Measurements from ENCODE around the gene ABCG8.
A peak's percentile ranks its signal among the peaks of the same experiment; 100 is the strongest.

The ABCG8 gene

GRCh38 chr2:43838560-43839267 lies at the start of gene ABCG8, which contains the start of gene ABCG5:
TSS of gene ABCG8 (plus strand) at chr2:43838971. CDS start at chr2:43839054, 83 bp downstream.
TSS of gene ABCG5 (minus strand) at chr2:43838839. CDS start at chr2:43838679, 160 bp downstream.
- no peak for DNase-seq

- DNase-seq = no peak
These were observed 48.6 kb upstream of the ABCG8 start for GRCh38 chr2:43790147-43790546.

- DNase-seq = no peak
These were observed 47.6 kb upstream of the ABCG8 start for GRCh38 chr2:43791035-43791765.

- DNase-seq = no peak
These were observed 46.1 kb upstream of the ABCG8 start for GRCh38 chr2:43792653-43793052.

GRCh38 chr2:43794956-43795355 lies 43.8 kb upstream of the ABCG8 start:
- DNase-seq = no peak

GRCh38 chr2:43796206-43796605 lies 42.6 kb upstream of the ABCG8 start:
- no peak for DNase-seq

GRCh38 chr2:43798300-43798699 lies 40.5 kb upstream of the ABCG8 start:
- DNase-seq = no peak

- no peak for DNase-seq
These were observed 37.9 kb upstream of the ABCG8 start for GRCh38 chr2:43800894-43801293.

GRCh38 chr2:43802135-43802534 lies 36.6 kb upstream of the ABCG8 start:
- DNase-seq = no peak

GRCh38 chr2:43803113-43803512 lies 35.7 kb upstream of the ABCG8 start:
- DNase-seq = peak; percentile 8

- DNase-seq = no peak
These were observed 32.1 kb upstream of the ABCG8 start for GRCh38 chr2:43806719-43807031.

GRCh38 chr2:43810452-43810851 lies 28.3 kb upstream of the ABCG8 start:
- DNase-seq = no peak

- DNase-seq = no peak
These were observed 27.9 kb upstream of the ABCG8 start for GRCh38 chr2:43810888-43811287.

- DNase-seq = no peak
These were observed 26.8 kb upstream of the ABCG8 start for GRCh38 chr2:43812006-43812405.

- DNase-seq = no peak
These were observed 25.8 kb upstream of the ABCG8 start for GRCh38 chr2:43812947-43813346.

- no peak for DNase-seq
These were observed 24.1 kb upstream of the ABCG8 start for GRCh38 chr2:43814711-43815110.

GRCh38 chr2:43818761-43819160 lies 20.0 kb upstream of the ABCG8 start:
- DNase-seq = no peak

GRCh38 chr2:43819491-43820163 lies 19.1 kb upstream of the ABCG8 start:
- no peak for DNase-seq

GRCh38 chr2:43822839-43823238 lies 15.9 kb upstream of the ABCG8 start:
- DNase-seq = no peak

GRCh38 chr2:43823751-43824150 lies 15.0 kb upstream of the ABCG8 start:
- no peak for DNase-seq

GRCh38 chr2:43824512-43824911 lies 14.3 kb upstream of the ABCG8 start:
- no peak for DNase-seq

GRCh38 chr2:43824951-43825493 lies 13.7 kb upstream of the ABCG8 start:
- DNase-seq = no peak

GRCh38 chr2:43825841-43826240 lies 12.9 kb upstream of the ABCG8 start:
- DNase-seq = no peak

Data from NCI-H2171 treated with DMSO at 0.1 percent for 48 hours (cell line).